ENCODE measurements around the gene SLC6A19.

The SLC6A19 gene

DNA sequence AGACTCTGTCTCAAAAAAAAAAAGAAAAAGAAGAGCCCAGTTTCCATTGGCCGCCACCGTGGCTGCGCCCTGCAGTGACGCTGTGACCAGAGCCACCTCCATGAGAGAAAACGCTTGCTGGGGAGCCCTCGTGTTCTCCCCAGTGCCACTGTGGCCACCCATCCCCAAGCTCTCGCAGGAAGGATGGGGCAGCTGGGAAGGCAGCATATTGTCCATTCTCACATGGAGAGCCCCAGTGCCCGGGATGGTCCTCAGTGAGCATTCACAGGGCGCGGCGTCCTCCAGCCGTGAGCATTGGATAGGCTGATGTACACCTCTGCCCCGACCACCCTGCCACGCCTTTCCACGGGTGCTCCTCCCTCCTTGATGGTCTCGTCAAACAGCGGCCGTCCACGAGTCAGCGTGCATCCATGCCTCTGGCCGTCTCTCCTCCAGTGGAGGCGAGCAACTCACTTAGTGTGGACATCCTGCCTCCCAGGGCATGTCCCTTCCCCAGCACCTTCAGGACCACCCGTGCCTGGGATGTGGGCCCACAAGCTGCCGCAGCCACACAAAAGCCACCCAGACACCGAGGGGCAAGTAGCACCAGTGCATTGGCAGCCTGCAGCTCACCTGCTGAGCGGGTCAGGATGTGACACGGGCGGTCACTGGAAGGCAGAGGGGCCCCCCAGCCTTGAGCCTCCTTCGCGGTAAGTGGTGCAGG, 23.4 kb upstream of the SLC6A19 start:
- TF ChIP-seq, protein P1, sequence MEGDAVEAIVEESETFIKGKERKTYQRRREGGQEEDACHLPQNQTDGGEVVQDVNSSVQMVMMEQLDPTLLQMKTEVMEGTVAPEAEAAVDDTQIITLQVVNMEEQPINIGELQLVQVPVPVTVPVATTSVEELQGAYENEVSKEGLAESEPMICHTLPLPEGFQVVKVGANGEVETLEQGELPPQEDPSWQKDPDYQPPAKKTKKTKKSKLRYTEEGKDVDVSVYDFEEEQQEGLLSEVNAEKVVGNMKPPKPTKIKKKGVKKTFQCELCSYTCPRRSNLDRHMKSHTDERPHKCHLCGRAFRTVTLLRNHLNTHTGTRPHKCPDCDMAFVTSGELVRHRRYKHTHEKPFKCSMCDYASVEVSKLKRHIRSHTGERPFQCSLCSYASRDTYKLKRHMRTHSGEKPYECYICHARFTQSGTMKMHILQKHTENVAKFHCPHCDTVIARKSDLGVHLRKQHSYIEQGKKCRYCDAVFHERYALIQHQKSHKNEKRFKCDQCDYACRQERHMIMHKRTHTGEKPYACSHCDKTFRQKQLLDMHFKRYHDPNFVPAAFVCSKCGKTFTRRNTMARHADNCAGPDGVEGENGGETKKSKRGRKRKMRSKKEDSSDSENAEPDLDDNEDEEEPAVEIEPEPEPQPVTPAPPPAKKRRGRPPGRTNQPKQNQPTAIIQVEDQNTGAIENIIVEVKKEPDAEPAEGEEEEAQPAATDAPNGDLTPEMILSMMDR (IDR thresholded peaks at IDR 0.05; ENCODE audit: insufficient read depth, low read length, missing control alignments): no peak
- H3K4me3 ChIP-seq (ENCODE audit: low read depth, low read length): no peak overlapping the region
- CTCF ChIA-PET: interaction anchor here (0.7 kb wide), 1 partner anchor 254 kb away, joined by 3 read pairs; no protein-coding TSS in a partner anchor
- DNase-seq (ENCODE audit: low read depth, low spot score): no peak
- POLR2A ChIA-PET: no interaction called here

DNA sequence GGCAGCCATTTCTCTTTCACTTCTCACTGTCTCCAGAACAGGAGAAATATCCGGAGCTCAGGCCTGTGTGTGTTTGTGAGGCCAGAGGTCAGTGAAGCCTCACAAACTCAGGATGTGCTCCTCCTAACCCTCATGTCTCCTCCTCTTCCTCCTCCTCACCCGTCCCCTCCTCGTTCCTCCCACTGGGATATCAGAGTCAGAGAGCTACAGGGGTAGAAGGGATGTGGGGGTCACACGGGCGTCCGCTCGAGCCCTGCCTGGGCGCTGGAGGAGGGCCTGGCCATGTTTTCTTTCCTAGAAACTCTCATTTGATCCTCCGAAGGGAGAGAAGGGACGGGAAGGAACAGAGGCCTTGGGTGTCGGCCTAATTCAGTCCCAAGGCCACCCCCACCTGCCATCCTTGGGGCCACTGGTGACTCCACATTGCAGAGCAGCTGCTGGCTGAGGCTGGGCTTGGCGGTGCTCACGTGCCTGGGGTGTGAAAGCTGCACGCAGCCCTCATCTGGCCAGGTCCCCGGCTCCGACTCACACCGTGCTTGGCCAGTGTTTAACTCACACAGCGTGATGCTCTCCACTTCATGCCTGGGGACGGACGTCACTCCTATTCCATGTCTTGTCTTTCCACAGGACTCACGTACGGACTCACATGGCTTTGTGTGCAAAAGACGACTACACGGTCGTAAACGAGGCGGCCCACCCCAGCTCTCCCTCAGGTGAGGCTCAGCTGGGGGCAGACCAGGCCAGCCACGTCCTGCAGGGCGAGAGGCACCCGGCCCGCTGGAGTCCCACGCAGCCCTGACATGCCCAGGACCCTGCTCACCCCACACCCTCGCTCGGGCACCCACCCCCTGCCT, 22.6 kb upstream of the SLC6A19 start:
- no peak for DNase-seq (ENCODE audit: low read depth, low spot score)
- H3K4me3 ChIP-seq (ENCODE audit: low read depth, low read length): no peak overlapping the region
- TF ChIP-seq, protein P1 (IDR thresholded peaks at IDR 0.05; ENCODE audit: insufficient read depth, low read length, missing control alignments): no peak
- ChIA-PET POLR2A (no interaction called here), CTCF (interaction anchor here (1.3 kb wide), 1 partner anchor 10 kb away, joined by 6 read pairs; no protein-coding TSS in a partner anchor)

DNA sequence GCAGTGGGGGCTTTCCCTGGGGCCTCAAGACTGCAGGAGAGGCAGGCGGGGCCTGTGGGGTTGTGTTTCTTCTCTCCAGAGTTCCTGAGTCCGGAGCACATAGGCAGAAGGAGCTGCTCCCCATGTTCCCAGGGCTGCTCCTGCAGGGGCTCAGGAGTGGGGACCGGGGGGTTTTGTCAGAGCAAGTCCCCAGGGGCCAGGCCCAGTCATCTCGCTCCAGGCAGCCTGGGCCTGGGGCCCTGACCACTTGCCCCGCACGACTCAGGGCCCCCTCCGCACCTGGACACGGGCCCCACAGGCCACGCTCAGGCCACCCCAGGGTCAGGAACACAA, 22.0 kb upstream of the SLC6A19 start:
- ChIA-PET POLR2A (no interaction called here), CTCF (interaction anchor here (1.3 kb wide), 1 partner anchor 10 kb away, joined by 6 read pairs; no protein-coding TSS in a partner anchor)
- no peak for DNase-seq (ENCODE audit: low read depth, low spot score)
- TF ChIP-seq, protein P1 (IDR thresholded peaks at IDR 0.05; ENCODE audit: insufficient read depth, low read length, missing control alignments): no peak
- no peak overlapping the region for H3K4me3 ChIP-seq (ENCODE audit: low read depth, low read length)

DNA sequence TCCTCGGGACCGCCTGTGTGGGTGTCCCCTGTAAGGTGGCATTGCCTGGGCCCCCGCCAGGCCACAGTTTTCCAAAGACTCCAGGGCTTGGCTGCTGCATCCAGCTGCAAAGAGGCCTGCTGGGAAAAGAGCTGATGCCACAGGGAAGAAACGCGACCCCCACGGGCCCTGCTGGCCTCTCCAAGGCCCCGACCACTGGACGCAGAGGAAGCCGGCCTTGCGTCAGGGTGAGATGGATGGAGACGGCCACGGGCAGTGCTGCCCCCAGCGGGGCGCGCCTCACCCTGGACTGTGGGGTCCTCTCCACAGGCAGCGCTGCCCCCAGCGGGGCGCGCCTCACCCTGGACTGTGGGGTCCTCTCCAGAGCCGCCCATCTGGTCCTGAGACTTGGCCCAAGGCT, 21.3 kb upstream of the SLC6A19 start:
- ChIA-PET CTCF (interaction anchor here (0.9 to 1.3 kb wide), 3 partner anchors 11 to 463 kb away, joined by 3 to 6 read pairs (median 3); no protein-coding TSS in a partner anchor), POLR2A (no interaction called here)
- no peak for DNase-seq (ENCODE audit: low read depth, low spot score)
- TF ChIP-seq, protein P1 (IDR thresholded peaks at IDR 0.05; ENCODE audit: insufficient read depth, low read length, missing control alignments): no peak
- no peak overlapping the region for H3K4me3 ChIP-seq (ENCODE audit: low read depth, low read length)

DNA sequence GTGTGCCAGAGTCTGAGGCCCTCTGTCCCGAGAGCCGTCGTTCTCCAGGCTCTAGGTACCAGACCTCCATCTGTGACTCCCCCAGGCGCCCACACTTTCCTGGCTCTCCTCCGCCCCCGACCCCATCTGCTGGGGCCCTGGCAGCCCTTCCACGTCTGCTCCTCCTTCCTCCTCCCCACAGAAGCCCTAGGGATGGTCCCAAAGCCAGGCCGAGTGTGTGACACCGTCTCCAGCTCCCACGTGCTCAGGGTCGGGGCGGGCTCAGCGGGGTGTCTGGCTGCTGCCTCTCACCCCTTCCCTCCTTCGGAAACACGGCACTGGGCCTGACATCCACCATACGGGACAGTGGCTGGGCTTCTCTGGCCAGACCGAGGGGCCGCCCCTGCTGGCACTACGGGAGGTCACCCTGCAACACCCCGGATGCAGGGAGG, 20.5 kb upstream of the SLC6A19 start:
- no peak for DNase-seq (ENCODE audit: low read depth, low spot score)
- no peak overlapping the region for H3K4me3 ChIP-seq (ENCODE audit: low read depth, low read length)
- TF ChIP-seq, protein P1 (IDR thresholded peaks at IDR 0.05; ENCODE audit: insufficient read depth, low read length, missing control alignments): no peak
- CTCF ChIA-PET: interaction anchor here (0.9 to 1.2 kb wide), 2 partner anchors 13 to 463 kb away, joined by 3 read pairs; no protein-coding TSS in a partner anchor
- POLR2A ChIA-PET: no interaction called here
